Adrenal gland (tissue), 12 donors: Measurements from ENCODE around the gene DOCK7. TPM values are rescaled to one million over a fixed set of nuclear protein-coding genes. Genes with fewer than 3 reads are reported as not detected.

Experiments used
- DNase-seq, 7 donors: peaks; one replicate each; pipeline ENCODE4 v3.0.0-alpha.2; 2019 to 2020
- H3K27ac ChIP-seq, 5 donors: fragments of 200-600 bp; sonication (generic) in 4 of 5; 1 replicate in 3 of 5; 2 replicates in 2 of 5; pipeline versions ENCODE4 v1.5.1 to v1.8.0; 2016 to 2020; ENCODE audit warnings: mild to moderate bottlenecking in 1 of 5
- H3K27me3 ChIP-seq: fragments of 200-600 bp; 2 replicates; pipeline ENCODE4 v1.8.0; 2021
- H3K36me3 ChIP-seq, 2 donors: fragments of 200-600 bp; replicated peaks in 1 of 2; 1 replicate in 1 of 2; 2 replicates in 1 of 2; pipeline versions ENCODE4 v1.5.1 to v1.8.0; 2018 to 2022
- H3K4me1 ChIP-seq, 2 donors: fragments of 200-600 bp; replicated peaks in 1 of 2; 1 replicate in 1 of 2; 2 replicates in 1 of 2; pipeline versions ENCODE4 v1.5.1 to v1.8.0; 2018 to 2021
- H3K4me3 ChIP-seq, 4 donors: fragments of 200-600 bp; sonication (generic) in 3 of 4; one replicate each; pipeline ENCODE4 v1.5.1; 2016 to 2018
- H3K9me3 ChIP-seq, 3 donors: fragments of 200-600 bp; sonication (generic) in 1 of 3; replicated peaks in 1 of 3; 1 replicate in 2 of 3; 2 replicates in 1 of 3; pipeline versions ENCODE4 v1.5.1 to v1.8.0; 2016 to 2021
- POLR2A ChIP-seq, 2 donors: fragments of 450-650 bp; IDR thresholded peaks; one replicate each; pipeline ENCODE4 v1.6.1; 2017; ENCODE audit warnings: antibody characterized with exemption in 2 of 2, mild to moderate bottlenecking in 2 of 2, moderate library complexity in 1 of 2
- WGBS, 4 donors: extraction: QIAGEN DNeasy Blood & Tissue Kit in 2 of 4; methylation state at CpG; one replicate each; pipeline versions ENCODE4 v1.1.5 to v1.1.7; 2013 to 2017; 5-methylcytosine and 5-hydroxymethylcytosine counted together
- intact Hi-C, 2 donors: fragments of 100-400 bp; cut with DNase I; formaldehyde crosslinking; loops; one replicate each; pipeline versions ENCODE4 v1.14.1 to v1.15.0; 2022 to 2023
- polyA plus RNA-seq, 3 donors: library from polyadenylated mRNA; stranded (reverse); fragments of 200-250 nt in 2 of 3; fragments of 350-450 nt in 1 of 3; fragmentation: Illumina TruSeq in 1 of 3; extraction: RNeasy Lipid Tissue Mini Kit (QIAGEN cat#74804) in 1 of 3; gene quantifications; one replicate each; pipeline ENCODE4 v1.2.3, GENCODE V29; 2013 to 2014
- total RNA-seq, 9 donors: library from RNA; depleted of rRNA in 4 of 9; stranded (reverse); fragments of >200 nt in 4 of 9; fragments of 120-200 nt in 1 of 9; fragmentation: NEBNext Ultra II Directional in 1 of 9; extraction: Animal tissue kit (Norgen Biotek cat#: 25700) in 1 of 9; gene quantifications; one replicate each; pipeline versions ENCODE4 v1.1.0 to v1.2.4, GENCODE V29; 2013 to 2023
- TF ChIP-seq, protein P1 (sequence below), 6 experiments: fragments of 450-650 bp in 4 of 6; fragments of 200-600 bp in 2 of 6; sonication (generic) in 1 of 6; IDR thresholded peaks; 1 replicate in 5 of 6; 2 replicates in 1 of 6; pipeline versions ENCODE4 v1.5.1 to v1.8.0; 2016 to 2021; ENCODE audit warnings: antibody characterized with exemption in 6 of 6, mild to moderate bottlenecking in 2 of 6, moderate library complexity in 1 of 6
- donor health status: healthy with polysubstance abuse.
- donor health status: Bipolar disorder and iron deficiency.
- donor health status: DM: yes; HTN: yes; CAD: no.
- donor health status: DM: no; HTN: no; CAD: no.
- donor health status: DM: no; HTN: no; CAD: no.
- donor health status: DM: yes; HTN: yes; CAD: no.

Gene DOCK7
- total and polyA plus RNA-seq, 12 donors = 4.7 to 43.0 (median 22.7) TPM

DNA sequence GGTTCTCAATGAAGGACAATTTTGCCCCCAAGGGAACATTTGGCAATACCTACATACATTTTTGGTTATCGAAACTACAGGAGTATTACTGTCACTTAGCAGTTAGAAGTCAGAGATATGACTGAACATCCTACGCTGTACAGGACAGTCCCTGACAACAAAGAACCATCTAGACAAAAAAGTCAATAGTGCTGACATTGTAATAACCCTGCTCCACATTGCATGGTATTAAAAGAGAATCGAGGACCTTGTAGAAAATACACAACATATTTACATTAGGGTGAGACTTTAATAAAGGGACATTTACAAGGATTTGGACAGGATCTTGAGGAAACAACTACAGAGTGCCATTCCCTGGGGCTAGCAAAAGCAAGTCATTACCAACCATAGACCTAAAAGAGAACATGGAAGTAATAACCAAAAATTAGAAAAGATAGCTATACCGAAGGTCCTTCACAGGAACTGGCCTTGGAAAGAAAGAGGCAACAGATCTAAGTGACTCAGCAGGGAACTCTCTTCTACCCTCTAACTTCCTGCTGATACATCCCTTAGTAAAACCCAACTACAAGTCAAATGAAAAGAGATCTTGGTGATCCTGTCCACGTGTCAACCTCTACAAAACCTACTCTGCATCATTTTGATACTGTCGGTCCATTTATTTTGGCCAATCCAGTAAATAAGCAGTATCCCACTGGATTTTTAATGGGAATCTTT is 50.6 kb downstream of the DOCK7 start:
- intact Hi-C loops = no loop called here
- Histone ChIP-seq H3K9me3 (no peaks in the 10 kb centered on the region), H3K36me3 (no peaks in the 10 kb centered on the region), H3K4me1 (no peaks in the 10 kb centered on the region), H3K27me3 (no peaks in the 10 kb centered on the region), H3K4me3 (no peak overlapping the region), H3K27ac (no peak overlapping the region)
- WGBS, 4 donors = 84 to 86% (median 85%) methylated on average over 6 of the region's 6 CpGs
- TF ChIP-seq POLR2A (IDR thresholded peaks at IDR 0.05) = no peak
- TF ChIP-seq, protein P1, sequence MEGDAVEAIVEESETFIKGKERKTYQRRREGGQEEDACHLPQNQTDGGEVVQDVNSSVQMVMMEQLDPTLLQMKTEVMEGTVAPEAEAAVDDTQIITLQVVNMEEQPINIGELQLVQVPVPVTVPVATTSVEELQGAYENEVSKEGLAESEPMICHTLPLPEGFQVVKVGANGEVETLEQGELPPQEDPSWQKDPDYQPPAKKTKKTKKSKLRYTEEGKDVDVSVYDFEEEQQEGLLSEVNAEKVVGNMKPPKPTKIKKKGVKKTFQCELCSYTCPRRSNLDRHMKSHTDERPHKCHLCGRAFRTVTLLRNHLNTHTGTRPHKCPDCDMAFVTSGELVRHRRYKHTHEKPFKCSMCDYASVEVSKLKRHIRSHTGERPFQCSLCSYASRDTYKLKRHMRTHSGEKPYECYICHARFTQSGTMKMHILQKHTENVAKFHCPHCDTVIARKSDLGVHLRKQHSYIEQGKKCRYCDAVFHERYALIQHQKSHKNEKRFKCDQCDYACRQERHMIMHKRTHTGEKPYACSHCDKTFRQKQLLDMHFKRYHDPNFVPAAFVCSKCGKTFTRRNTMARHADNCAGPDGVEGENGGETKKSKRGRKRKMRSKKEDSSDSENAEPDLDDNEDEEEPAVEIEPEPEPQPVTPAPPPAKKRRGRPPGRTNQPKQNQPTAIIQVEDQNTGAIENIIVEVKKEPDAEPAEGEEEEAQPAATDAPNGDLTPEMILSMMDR (IDR thresholded peaks at IDR 0.05) = no peak
- DNase-seq = no peak

GRCh38 chr1:62628506-62628905 is 59.7 kb downstream of the DOCK7 start:
- H3K27me3 ChIP-seq = no peaks in the 10 kb centered on the region
- no peak for DNase-seq
- H3K36me3 ChIP-seq = peaks cover 0 to 18% of the 10 kb centered on the region in 2 donors
- H3K4me1 ChIP-seq = no peaks in the 10 kb centered on the region
- intact Hi-C loops = no loop called here
- H3K9me3 ChIP-seq = no peaks in the 10 kb centered on the region
- 73 to 89% (median 84%) methylated on average over 1 of the region's 1 CpG for WGBS, 4 donors
- no peak overlapping the region for H3K4me3 ChIP-seq
- H3K27ac ChIP-seq = no peak overlapping the region
- TF ChIP-seq, protein P1 (IDR thresholded peaks at IDR 0.05) = no peak
- TF ChIP-seq POLR2A (IDR thresholded peaks at IDR 0.05) = no peak

- no peaks in the 10 kb centered on the region for H3K4me1 ChIP-seq
- TF ChIP-seq POLR2A (IDR thresholded peaks at IDR 0.05) = no peak
- TF ChIP-seq, protein P1 (IDR thresholded peaks at IDR 0.05) = no peak
- H3K4me3 ChIP-seq = no peak overlapping the region
- no peak overlapping the region for H3K27ac ChIP-seq
- WGBS, 4 donors = 85 to 93% (median 87%) methylated on average over 1 of the region's 1 CpG
- intact Hi-C loops = no loop called here
- peaks cover 0 to 3% of the 10 kb centered on the region in 2 donors for H3K36me3 ChIP-seq
- no peak for DNase-seq
- no peaks in the 10 kb centered on the region for H3K9me3 ChIP-seq
- no peaks in the 10 kb centered on the region for H3K27me3 ChIP-seq
Measured at GRCh38 chr1:62625415-62625814, 62.8 kb downstream of the DOCK7 start.

DNA sequence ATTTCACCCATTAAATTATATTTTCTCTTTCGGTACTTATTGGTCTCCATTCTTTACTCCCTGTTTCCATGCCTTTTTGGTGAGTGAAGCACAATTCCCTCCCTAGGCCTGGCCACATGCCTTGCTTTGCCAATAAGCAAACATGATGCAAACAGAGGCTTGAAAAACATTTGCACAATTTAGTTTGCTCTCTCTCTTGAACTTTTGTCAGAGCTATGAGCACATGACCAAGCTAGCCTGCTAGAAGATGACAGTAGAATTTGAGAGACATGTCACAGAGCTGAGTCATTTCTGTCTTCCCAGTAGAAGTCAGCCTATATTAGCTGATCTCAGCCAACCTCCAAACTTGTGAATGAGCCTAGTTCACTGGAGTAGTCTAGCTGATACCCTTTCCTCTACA is 66.3 kb downstream of the DOCK7 start:
- intact Hi-C loops = no loop called here
- no peak for TF ChIP-seq POLR2A (IDR thresholded peaks at IDR 0.05)
- TF ChIP-seq, protein P1 (IDR thresholded peaks at IDR 0.05) = no peak
- no peaks in the 10 kb centered on the region for H3K36me3 ChIP-seq
- H3K27ac ChIP-seq = no peak overlapping the region
- no peaks in the 10 kb centered on the region for H3K9me3 ChIP-seq
- no peak overlapping the region for H3K4me3 ChIP-seq
- DNase-seq = peak in 6 of 7 donors; percentile 29 to 63 (median 42)
- H3K27me3 ChIP-seq = no peaks in the 10 kb centered on the region
- H3K4me1 ChIP-seq = no peaks in the 10 kb centered on the region
- 90 to 100% (median 97%) methylated on average over 1 of the region's 1 CpG for WGBS, 4 donors
